Inflammatory macrophage (primary cell): ENCODE results near the gene FRMD6.
"Not testable (repeated sequence)": the region's sequence is repeated elsewhere in the genome, so short reads cannot be mapped to it uniquely, and the experiment has no call there.

Experiments
- DNase-seq, 2 donors: peaks; one replicate each; pipeline ENCODE4 v3.0.0-alpha.2; 2020 to 2022

Gene FRMD6

DNA sequence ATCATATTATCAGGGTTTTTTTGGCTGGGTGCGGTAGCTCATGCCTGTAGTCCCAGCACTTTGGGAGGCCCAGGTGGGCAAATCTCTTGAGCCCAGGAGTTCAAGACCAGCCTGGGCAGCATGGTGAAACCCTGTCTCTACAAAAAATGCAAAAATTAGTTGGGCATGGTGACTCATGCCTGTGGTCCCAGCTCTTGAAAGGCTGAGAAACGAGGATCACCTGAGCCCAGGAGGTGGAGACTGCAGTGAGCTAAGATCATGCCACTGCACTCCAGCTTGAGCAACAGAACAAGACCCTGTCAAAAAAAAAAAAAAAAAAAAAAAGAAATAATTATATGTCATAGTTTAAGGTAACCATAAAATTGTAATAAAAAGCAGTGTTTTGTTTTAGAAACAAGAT lies 18.4 kb upstream of the FRMD6 start:
- not testable (repeated sequence) for DNase-seq

DNA sequence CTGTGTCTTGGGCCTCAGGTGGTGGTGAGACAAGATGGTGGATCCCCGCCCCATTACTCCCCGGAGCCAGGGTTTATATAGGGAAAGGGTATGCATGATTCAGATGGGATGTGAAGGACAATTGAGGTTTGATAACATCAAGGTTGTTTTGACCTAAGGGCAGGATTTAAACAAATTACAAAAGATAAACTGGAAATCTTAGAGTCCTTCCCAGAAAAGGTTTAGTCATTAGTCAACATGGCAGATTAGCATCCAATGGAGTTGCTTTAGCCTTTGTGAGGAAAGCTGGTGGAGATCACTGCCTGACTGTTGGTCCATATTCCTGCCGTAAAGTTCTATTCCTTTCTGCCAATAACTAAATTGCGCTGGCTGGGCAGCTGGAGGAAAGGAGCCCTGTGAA lies 15.6 kb upstream of the FRMD6 start:
- no peak for DNase-seq

DNA sequence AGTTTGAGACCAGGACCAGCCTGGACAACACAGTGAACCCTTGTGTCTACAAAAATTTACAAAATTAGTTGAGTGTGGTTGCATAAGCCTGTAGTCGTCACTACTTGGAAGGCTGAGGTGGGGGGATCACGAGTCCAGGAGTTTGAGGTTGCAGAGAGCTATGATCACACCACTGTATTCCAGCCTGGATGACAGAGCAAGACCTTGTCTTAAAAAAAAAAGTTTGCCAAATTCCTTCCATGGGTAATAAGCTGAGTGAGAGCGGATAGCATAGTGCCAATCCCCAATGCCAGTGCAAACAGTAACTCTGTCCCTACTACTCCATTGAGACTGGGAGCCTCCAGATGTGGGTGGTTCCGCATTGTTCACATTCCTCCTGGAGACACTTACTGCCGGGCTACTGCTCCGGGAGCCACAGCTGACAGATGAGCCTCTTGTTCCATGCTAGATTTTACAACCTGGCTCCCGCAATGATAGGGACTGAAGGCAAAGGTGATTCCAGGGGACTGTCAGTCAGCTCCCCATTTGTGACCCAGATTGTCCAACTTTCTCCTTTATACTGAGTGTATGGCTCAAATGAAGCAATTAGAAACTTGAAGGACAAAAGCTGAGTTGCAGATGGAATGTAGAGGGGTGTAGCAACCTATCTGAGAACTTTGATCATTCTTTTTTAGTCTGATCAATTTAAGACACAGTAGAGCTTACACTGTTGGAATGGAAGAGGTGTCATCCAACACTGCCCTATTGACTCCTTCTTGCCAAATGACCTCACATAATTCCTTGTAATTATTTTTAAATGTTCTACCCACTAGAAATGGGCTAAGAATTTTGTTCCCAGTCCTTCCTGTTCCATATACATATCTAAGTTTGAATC lies 13.4 kb upstream of the FRMD6 start:
- DNase-seq = no peak

DNA sequence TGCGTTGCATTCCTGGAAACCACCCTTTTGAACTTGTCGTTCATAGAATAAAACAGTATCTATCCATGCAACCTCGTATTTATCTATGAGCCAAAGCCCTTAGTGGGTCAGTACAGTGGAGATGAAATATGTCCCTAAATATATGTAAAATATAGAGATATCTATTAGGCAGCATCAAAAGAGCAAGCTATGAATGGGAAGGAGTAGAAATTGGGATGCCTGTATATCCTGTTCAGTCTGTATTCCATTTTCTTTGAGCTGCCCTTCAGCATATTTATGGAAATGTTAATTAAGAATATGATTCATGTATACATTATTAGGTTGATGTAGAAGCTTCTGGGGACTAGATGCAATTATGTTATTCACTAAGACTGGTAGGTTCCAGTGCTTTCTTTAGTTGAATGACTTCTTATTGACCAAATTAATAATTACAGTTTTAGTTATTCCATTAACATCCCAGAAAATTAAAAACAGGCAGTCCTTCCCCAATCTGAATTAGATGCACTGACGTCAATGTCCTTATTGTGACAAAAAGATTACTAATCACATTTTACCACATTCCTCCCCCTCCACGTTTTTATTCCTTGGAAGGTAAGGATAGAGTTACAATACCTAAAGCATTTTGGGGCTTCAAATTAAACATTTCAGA lies 11.9 kb upstream of the FRMD6 start:
- DNase-seq = no peak

DNA sequence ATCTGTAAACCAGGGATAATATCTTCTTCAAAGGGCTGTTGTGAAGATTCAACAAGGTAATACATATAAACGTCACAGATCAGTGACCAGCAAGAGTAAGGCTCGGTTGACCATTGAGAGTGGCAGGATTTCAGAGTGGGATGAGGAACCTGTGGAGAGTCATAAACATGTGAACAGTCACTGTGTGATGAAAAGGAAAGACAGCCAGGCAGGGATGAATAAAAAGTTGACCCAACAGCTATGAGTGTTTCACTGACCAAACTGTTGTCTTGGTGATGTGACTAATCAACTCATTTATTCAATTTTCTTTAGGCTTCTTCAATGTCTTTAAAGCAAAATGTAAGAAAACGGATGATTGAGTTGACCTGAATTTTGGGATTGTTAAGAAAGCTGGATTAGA lies 8.6 kb upstream of the FRMD6 start:
- no peak for DNase-seq

DNA sequence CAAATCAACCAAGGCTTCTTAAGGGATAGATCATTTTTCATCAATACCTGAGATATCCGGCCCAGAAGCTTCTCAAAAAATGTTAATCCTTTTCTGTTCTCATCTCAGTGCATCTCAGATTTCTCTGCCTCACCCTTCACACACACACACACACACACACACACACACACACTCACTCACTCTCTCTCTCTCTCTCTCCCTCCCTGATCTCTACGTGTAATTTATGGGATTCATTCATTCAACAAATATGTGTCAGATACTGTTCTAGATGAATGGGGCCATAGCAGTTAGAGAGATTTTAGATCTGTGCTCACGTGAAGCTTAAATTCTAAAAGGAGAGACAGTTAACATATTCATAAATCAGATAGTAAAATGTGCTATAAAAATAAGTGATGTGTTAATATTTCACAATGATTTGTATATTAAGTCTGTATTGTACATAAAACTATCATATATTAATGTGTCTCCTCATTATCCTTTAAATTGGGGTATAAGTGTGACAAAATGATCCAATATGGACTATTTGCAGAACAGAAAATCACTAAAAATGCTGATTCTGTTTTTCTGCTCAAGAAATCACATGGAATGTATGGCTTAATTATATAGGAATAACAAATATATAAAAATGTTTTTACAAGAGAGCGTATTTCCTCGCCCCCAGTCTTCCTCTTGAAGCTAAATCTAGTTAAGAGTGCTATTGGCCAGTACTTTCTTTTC lies 7.3 kb upstream of the FRMD6 start:
- no peak for DNase-seq

DNA sequence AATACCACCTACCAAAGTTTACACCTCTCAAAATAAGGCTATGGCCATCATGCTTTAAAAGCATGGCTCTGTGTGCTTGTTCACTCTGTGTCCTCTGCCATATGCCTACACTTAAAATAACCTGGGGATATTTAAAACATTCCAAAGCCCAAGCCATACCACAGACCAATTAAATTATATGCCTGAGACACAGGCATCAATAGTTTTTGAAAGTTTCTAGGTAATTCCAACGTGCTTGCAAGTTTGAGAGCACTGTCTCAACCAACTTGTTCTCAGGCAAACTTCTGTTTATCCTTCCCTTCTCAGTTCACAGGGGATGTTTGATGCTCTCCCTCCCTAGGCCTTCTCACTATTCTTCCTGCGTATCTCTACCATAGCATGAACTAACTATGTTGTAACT lies 3.4 kb upstream of the FRMD6 start:
- DNase-seq = no peak

DNA sequence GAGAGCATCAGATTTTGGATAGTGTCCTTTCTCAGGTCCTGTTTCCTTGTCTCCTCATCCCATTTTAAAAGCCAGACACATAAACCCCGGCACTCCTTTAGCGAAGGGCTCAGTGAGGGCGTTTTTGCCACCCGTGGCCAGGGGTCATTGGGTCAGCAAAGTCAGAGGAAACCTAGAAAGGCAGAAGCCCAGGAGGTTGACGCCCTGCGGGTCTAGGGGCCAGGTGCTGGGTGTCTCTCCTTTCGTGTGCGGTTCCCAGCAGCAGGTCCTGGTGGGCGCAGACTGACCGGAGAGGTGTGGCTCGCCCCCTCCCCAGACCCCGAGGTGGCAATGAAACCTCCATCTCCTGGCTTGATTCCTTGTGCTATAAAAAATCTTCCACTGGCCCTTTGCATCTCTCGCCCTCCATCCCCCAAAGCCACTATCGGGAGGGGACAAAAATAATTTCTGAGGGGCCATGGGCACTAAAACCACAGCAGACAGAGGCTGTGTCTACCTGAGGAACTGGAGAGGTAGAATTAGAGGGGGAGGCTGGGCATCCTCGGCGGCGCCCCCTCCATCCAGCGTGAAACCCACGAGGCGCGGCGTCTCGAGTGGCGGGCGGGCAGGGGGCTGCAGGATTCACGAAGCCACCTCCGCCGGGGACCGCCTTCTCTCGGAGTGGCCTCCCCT lies 858 bp upstream of the FRMD6 start:
- DNase-seq = no peak

DNA sequence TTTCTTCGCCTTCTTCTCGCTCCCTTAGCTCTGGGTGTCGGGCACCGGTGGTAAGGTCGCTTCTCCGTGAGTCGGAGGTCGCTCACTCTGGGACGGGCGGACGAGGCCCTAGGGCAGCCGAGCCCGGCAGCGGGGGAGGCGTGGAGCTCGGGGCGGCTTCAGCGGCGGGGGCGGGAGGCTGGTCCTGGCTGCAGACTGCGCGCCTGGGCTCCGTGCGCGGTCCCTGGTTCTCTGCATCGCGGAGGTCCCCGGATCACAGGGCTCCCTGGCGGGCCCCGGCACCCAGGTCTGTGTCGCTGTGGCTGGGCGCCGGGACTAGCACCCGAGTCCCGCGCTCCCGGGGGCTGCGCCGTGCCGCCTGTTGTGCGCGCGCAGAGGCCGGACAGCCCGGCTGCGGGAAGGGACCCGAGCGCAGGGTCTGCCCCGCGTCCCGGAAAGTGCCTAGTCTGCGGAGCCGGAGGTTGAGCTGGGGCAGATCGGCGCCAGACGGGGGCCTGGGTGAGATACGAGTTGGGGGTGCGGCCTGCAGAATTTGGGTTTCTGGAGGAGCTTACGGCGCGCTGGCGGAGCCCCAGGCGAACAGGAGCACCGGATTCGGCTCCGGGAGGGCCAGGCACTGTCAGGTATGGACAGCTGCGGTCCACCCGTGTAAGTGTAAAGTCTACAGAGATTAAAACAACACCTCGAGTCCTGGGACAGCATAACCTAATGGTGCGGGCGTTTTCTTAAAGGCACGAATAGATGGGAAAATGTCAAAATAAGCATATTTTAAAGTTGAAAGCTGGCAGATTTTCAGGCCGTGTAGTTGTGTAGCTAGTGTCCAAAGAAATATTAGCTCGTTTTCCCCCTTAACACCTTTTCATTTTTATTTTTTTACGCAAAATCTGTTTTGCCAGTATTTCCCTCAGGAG lies 713 bp downstream of the FRMD6 start:
- no peak for DNase-seq

DNA sequence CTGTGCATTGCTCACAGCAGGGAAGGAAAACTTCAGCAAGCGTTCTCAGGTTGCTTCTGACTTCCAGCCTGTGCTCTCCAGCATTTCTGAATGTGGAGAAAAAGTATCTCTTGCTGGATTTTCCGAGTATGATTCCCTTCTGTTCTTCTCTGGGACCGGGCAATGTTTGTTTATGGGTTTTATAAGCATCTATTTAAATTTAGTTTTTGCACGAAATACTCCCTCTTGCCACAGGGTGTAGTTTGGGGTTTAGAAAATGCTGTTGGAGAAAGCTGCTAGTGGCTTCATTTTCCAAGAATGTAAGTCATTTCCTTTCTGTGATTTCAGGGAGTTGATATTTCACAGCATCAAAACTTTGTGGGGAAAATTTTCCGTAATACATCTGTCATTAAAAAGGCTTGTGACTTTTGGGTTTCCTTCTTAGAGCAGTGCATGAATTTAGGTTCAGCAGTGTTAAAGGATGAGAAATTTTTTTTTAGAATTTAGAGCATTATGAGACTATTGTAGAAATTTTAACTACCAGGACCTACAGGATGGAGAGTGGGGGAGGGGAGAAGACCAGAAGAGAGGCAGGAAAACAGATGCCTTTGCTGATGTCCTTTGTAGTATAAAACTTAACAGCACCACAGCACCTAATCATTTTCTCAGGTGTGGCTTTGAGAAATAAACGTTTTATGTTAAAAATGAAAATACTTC lies 1.5 kb downstream of the FRMD6 start:
- DNase-seq = peak in 1 of 2 donors; percentile 26

DNA sequence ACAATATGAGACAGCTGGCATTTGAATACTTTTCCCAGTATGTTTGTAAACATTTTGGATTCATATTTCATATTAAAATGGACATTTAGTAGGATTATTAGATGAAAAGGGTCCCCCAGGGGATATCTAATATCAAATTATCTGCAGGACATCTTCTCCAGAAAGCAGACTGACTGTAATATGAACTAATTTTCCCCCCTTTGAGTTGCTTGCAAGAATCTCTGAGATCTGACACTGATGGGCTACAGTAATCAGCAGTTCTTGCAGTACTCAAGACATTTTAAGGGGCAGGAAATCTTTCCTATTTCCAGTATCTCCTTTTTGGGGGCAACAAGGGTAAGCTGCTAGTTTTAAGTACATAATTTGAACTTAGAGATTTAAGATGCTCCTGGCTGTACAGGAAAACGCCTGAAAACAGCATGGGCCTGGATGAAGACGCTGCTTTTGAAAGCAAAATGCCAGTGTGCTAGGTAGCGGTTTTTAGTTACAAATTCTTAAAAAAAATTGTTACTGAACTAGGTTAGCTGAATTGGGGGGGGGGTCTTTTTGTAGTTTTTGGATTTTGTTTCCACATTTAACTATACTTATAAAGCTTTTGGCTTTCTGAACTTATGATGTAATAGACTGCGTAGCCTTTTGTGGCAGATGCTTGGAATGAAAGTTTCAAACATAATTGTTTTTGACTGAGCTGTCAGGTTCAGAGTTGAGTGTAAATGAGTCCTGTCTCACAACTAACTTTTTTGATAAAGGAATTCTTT lies 2.2 kb downstream of the FRMD6 start:
- no peak for DNase-seq

DNA sequence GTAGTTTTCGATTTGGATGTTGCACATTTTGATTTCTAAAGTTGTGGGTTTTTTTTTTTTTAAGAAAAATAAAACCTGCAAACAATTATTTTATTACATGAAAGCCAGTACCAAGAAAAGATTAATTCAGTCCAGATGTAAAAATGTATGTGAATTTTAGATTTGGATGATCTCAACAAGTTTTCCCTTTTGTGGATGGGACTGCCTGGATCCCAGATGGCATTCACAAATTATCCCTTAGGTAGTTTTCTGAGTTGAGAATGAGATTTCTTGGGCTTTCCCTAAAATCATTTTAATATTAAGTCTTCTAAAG lies 2.8 kb downstream of the FRMD6 start:
- DNase-seq = no peak

DNA sequence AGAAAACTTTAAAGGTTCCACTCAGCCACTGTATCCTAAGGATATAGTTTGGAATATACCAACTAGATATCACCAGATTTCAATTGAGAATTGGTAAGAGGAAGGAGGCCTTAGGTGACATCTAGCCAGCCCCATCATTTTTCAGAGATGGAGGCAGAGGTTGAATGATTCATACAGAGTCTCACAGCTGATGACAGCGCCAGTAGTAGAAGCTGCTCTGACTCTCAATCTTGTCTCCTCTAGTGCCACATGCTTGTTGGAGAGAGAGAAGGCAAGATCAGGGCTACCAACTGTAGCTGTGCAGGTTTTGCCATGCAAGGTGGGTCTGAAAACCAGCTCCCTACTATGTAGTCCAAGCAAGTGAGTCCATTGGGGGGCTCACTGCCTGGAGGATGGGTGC lies 6.1 kb downstream of the FRMD6 start:
- no peak for DNase-seq

DNA sequence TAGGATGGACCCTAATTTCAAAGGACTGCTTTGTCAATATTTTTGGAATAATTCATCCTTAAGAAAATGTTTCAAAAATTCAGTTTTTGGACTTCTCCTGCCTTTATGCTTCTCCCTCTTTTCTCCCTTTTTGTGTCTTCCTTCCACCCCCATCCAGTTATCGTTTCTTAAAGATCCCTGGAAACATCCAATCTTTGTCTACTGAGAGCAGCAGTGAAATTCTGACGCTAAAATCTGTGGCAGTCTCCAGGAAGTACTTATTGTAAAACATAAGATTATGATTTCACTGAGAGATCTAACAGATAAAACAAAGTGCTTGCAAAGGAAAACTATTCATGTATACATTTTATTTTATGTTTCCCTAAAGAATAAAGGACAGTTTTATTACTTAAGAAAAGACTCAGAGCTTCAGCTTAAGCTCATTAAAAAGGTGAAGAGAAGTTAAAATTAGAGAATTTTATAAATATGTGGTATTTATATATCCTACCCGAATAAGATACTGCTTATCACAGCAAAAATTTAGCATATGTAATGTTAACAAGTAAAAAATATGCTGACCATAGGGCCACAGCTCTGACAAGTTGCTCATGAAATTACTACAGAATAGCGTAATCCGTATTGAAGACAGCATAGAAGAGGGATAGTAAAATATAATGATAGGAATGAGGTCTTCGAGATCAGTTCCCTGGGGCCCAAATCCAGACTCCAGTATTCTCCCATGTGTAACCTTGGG lies 6.9 kb downstream of the FRMD6 start:
- DNase-seq = no peak

DNA sequence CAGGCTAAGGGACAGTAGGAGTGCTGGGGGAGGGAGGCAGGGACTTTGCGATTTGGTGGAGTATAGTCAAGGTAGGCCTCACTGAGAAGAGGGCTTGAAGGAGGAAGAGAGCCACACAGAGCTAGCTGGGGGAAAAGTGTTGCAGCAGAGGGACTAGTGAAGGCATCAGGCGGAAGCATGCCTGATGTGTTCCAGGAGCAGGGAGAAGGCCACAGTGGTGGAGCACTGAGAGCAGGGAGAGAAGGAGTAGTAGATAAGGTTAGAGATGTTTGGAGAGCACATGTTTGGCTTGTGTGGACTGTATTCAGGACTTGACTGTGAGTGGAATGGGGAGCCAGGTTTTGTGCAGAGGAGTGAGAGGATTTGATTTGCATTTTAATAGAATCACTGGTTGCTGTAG lies 9.0 kb downstream of the FRMD6 start:
- no peak for DNase-seq

DNA sequence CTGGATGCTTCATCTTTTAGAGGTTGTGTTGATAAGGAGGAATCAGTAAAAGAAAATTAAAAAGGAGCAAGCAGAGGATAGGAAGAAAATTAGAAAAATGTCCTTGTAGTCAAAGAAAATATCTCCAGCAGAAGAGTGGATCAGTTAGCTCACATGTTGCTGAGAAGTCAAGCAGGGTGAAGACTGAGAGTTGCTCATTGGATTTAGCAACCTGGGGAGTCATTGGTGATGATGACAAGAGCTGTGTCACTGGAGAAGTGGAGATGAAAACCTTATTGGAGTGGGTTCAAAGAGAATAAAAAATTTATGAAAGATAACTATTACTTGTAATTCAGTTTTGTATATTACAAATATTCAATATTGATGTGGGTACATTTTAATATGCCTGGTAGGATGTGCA lies 9.8 kb downstream of the FRMD6 start:
- DNase-seq = no peak

DNA sequence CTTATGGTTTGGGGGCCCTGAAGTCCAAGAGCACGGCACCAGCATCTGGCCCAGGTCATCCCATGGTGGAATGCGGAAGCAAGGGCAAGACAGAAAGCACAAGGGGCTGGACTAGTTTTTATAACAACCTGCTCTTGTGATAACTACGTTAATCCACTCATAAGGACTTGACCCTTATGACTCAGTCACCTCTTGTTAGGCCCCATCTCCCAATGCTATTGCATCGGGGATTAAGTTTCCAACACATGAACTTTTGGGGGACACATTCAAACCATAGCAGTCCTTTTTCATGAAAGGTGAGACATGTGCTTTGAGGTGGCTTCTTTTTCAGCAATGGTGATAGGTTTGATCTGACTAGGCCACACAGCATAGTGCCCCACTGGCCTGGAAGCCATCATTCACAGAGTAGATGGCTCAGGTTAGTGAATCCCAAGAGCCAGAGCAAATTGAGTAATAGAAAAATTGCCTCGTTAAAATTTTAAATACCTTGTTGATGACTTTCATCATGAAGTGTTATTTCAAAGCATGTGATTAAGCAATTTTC lies 12.1 kb downstream of the FRMD6 start:
- DNase-seq = no peak

DNA sequence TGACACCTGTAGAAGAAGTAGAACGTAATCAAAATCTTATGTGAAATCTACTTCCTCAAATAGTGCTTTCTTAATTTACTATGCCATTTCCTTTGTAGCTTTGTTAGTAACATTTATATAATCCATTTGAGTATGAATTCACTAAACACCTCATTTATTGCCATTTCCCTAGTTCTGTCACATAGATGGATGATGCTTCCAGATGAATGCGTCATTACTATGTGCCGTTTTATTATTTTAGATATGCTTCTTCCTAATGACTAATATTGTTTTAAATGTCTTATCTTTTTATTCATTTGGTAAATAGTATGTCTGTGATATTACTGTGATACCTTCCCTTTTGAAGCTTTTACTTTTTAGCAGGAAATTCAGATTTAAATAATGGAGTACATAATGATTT lies 14.4 kb downstream of the FRMD6 start:
- no peak for DNase-seq

DNA sequence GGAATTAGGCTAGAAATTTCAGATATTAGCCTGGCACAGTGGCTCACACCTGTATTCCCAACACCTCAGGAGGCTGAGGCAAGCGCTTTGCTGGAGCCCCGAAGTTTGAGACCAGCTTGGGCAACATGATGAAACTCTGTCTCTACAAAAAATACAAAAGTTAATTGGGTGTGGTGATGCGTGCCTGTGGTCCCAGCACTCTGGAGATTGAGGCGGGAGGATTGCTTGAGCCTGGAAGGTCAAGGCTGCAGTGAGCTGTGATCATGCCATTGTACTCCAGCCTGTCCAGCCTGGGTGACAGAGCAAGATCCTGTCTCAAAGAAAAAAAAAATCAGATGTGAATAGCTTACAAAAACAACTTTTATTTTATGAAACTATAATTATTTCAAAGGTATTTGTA lies 15.1 kb downstream of the FRMD6 start:
- DNase-seq = no peak

DNA sequence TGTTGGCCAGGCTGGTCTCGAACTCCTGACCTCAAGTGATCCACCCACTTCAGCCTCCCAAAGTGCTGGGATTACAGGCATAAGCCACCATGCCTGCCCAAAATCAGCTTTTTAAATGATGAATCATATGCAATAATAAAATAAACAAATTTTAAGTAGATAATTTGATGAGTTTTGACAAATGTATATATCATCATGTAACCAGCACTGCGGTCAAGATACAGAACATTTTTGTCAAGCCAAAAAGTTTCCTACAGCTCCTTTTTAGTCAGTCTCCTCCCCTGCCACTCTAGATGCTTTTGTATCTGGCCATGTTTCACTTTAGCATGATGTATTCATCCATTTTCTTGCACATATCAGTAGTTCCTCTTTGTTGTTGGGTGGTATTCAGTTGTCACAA lies 17.2 kb downstream of the FRMD6 start:
- DNase-seq = no peak
